ENCODE results near the gene PPP2R2B. TPM values are rescaled to one million over a fixed set of nuclear protein-coding genes. Genes with fewer than 3 reads are reported as not detected.
"Not testable (repeated sequence)": the region's sequence is repeated elsewhere in the genome, so short reads cannot be mapped to it uniquely, and the experiment has no call there.

PPP2R2B gene
- total RNA-seq, 1 experiment from 2014 or later = 14.0 TPM

DNA sequence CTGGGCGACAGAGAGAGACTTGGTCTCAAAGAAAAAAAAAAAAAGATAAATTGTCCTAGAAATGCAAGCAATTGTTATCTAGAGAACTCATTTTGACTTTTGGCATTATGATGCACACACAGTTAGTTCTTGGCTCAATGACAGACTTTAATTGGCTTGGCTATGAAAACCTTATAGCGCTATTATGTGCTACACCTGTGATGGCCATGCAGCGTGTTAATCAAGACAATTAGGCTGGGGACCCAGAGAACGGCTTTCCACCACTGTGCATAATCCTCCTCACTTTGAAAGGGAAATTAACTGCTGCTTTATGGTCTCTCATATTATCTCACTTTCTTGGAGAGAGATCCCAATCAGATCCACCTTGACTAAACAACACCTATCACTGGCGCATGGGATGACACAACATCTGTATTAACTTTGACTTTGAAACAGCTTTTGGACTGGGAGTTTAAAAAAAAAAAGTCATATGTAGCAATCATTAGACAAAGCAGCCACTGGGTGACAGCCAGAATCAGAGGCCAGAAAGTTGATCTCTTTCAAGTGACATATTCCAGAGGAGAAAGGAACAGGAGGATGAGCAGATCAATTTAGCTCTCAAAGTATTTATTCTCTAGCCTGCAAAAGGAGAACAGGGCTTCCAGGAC, 132.5 kb downstream of the PPP2R2B start:
- DNase-seq (ENCODE audit: low spot score) = no peak

DNA sequence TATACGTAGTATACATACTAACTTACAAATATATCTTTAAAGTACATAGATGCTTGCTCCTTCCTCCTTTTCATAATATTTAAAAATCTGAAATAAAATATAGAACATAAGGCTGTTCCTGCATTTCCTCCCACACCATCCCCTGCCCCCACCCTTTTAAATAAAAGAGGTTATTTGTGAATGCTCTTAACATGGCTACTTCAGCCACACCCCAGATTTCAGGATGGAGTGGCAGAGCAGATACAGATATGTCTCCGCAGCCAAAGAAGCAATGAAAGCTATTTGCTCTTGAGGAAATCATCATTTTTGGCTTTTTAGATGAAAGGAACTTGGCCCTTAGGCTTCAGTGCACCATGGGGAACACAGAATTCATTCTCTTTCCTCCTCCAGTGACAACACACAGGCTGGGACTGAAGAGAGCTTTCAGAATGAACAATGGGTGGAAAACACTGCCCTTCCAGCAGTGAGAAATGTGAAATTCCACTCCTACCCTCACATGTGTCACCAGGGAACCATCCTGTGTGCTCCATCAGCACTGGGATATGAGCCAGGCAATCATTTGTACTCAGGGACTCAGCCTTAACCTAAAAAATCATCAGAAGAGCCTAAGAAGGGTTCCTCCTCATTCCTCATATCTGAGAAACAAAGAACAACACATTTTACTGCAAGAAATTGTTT, 134.3 kb downstream of the PPP2R2B start:
- peak; percentile 49 for DNase-seq (ENCODE audit: low spot score)

DNA sequence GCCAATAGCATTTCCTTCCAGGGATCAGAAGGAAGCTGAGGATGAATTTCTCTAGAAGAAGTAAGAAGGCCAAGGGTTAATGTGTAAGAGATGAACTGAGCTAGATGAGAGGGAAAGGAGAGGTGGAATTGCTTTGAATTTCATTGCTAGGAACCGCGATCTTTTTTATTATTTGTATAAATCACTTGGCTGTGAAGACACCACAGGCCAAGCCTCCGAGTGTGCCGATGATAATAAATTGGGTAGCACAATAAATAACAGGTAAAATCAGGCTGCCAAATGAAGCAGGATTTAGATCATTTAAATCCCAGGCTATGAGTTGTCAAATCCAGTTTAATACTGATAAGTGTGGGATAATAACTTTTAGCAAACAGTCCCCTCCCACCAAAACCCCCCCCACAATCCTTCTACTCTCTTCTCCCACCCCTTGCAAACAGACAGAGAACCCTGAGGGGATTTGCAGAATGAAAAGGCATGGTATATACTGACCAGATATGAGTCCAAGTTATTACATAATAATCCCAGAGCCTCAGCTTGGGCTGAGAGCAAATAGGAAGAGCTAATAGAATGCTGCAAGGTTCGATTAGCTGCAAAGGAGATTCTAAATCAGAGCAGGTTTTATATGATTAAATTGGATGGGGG, 143.5 kb downstream of the PPP2R2B start:
- no peak for DNase-seq (ENCODE audit: low spot score)

DNA sequence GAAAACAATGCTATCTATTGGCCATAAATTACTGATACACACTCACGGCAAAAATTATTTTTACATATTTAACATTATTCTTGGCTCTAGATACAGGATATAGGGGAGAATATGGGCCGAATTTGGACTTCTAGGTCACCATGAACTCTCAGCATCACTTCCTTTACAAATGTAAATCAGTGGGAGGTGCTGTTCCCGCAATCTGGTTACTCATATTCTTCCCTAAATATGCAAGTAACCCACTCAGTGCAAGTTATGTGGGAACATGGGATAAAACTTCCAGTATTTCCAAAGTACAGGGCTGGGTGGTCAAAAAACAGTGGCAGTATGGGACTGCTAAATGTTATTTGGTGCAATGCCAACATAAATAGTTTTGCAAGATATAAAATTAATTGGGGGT, 145.6 kb downstream of the PPP2R2B start:
- DNase-seq (ENCODE audit: low spot score) = peak; percentile 53

DNA sequence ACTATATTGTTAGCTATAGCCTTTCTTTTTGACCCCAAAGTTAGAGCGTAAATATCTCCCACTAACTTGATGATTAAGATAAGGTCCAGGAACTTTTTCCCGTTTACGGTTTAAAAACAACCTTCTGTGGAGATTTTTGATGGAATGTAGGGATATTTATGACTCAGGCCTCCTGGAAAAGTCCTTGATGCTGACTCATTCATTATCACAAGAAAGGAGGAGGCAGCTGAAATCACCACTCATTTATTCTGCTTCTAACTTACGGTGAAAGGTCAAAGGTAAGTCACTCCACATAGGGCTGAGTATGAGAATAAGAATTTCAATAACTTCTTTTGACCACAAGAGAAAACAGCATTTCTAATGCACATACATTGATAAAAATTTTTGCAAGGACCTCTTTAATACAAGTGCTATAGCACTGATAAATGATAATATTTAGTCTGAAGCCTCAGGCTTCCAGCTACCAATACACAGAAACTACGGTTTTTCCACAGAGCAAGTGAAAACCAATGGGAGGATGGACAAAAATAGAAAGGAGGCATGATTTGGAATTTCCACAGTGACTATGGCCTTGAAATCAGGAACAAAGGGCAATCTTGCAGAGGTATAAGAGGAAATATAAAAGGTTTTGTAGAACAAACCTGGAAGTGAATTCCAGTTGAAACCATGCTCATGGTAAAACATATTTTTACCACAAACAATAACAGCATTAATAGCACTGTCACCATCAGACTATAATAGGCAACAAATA, 146.5 kb downstream of the PPP2R2B start:
- peak; percentile 99 for DNase-seq (ENCODE audit: low spot score)

DNA sequence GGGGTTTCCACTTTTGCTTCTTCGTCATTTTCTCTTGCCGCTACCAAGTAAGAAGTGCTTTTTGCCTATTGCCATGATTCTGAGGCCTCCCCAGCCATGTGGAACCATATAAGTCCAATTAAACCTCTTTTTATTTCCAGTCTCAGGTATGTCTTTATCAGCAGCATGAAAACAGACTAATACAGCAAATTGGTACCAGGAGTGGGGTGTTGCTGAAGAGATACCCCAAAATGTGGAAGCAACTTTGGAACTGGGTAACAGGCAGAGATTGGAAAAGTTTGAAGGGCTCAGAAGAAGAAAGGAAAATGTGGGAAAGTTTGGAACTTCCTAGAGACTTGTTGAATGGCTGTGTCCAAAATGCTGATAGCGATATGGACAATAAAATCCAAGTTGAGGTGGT, 149.8 kb downstream of the PPP2R2B start:
- not testable (repeated sequence) for DNase-seq (ENCODE audit: low spot score)

DNA sequence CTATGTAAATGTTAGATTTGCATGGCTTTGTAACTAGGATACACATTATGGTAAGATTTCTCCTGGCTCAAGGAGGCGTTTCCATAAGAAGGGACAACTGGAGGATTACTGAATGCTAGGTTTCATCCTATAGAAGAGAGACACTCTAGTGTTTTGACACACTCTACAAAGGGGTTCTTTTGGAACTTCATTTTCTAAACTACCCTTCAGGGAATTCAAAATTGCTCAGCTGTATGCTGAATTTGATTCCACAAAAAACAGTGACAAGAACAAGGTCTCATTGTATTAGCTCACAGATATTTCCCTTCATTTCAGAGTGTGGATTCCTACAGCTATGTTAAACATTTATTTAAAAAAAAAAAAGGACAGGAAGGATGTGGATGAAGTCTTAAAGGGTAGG, 151.7 kb downstream of the PPP2R2B start:
- no peak for DNase-seq (ENCODE audit: low spot score)

DNA sequence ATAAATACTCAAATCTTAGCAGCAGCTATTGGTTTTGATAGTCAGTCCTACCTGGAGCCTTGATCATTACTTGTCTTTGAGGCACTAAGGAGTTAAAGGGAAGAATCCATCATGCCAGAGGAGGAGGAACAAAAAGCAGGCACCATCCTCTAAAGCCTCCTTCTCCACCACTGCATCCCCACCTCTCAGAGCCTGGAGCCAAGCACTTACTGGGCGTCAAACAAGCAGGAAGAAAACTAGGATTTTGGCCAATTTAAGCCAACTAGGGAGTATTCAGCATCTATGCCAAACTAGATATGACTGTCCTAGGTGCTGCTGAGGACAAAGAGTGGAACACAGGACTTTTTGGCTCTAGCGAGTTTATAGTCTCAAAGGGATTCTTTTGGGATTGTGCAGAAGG, 152.5 kb downstream of the PPP2R2B start:
- no peak for DNase-seq (ENCODE audit: low spot score)

DNA sequence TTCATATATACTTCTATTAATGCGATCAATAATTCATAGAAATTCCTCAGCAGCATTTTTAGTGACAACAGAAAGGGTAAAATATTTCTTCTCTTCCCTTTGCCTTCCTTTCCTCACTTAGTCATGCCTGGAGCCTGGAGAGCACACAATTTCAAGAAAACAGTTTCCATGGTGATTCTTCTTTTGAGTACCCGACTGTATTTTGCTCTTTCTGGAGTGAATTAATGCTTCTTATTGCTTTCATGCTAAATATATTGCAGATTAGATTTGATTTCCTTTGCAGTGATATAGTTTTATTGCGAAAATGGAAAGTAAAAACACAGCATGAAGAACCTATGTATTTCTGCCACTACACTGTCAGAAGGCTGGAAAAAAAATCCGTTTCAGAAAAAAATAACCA, 153.5 kb downstream of the PPP2R2B start:
- DNase-seq (ENCODE audit: low spot score) = no peak

DNA sequence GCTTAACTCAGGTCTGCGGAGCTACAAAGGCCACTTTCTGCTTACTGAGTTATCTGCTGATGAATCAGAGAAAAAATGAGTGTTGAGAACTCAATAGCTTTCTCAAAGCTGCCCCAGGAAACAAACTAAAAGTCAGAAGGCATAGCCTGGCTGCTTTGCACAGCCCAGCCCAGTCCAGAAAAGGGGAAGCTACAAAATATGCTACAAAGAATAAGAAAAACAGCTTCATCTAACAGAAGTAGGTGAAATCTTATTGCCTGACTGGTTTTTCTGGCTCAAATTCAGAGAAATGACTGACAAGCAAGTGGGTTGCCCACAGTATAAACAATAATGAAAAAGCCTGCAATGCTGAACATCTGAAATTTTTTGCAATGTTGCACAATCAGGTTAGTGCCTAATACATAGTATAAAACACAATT, 156.2 kb downstream of the PPP2R2B start:
- DNase-seq (ENCODE audit: low spot score) = no peak

DNA sequence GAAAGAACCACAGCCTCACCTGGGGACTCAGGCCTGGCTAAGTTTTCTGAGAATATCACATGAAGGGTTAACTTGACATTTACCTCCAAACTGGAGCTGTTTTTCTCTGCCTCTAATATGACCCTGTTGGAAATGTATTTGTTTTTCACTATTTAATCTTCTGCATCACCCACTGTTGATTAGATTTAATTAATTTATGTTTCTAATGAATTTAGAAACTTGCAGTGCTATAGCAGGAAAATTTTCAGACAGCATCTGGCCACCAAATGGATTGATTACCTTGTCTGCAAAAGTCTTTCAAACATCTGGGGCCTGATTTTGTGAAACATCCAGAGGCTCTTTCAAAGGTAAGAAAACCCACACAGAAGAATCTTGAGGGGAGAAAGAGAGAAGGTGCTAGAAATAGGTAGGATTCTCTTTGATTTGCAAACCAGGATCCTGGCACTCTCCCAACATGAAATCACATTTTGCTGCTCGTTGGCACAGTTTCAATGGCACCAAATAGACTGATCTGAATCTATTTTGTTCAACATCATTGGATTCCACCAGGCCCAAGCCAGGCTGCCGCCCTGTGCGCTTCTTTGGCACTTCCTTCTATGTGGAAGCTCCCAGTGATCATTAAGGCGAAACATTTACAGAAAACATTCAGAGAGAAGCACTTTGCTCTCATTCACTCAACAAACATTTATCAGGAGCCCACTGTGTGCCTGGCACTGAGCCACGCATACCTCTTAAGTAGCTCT, 157.3 kb downstream of the PPP2R2B start:
- no peak for DNase-seq (ENCODE audit: low spot score)

DNA sequence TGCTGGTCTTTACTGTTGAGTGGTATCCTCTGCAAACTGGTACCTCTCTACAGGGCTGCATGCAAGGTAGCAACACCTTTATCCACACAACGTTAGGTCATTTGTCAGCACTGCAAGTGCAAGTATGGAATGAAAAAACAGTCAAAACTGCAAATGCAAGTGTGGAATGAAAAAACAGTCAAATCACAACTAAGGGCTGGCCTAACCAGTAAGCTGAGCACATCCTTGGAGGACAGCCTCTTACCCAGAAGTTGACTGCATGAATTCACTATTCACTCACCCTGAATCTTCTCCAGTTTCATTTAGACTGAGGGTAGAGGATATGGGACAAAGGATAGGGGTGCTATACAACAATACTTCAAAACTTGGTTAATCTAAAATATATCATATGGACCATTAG, 158.4 kb downstream of the PPP2R2B start:
- DNase-seq (ENCODE audit: low spot score) = no peak

DNA sequence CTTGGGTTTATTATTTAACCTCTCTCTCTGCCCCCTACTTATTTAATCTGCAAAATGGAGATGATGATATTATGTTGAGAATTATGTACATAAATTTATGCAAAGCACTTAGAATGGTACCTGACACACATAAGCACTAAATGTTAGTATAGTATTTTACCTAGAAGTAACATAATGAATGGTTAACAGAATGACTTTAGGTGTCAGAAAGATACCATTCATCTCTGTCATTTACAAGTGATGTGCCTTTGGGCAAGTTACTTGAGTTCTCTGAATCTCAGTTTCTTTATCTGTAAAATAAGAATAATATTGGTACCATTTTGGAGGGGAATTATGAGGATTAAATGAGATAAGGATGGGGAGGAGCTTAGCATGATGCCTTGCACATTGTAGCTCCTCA, 159.4 kb downstream of the PPP2R2B start:
- no peak for DNase-seq (ENCODE audit: low spot score)

DNA sequence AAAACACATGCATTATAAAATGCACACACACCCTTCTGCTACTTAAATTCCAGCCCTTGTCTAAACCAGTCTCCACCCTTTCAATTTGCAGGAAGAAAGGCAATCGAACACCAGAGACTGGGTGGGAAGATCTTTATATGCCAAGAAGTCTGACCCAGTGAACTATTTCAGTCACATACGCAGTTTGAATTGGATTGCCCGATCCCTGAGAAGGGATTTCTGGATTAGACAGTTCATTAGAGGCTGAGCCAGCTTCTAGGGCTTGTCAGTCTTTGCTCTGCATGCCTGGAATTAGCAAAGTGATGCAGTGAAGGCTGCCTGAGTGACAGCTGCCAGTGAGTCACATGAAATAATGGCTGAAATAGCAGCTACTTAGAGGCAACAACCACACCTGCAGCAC, 159.9 kb downstream of the PPP2R2B start:
- no peak for DNase-seq (ENCODE audit: low spot score)

DNA sequence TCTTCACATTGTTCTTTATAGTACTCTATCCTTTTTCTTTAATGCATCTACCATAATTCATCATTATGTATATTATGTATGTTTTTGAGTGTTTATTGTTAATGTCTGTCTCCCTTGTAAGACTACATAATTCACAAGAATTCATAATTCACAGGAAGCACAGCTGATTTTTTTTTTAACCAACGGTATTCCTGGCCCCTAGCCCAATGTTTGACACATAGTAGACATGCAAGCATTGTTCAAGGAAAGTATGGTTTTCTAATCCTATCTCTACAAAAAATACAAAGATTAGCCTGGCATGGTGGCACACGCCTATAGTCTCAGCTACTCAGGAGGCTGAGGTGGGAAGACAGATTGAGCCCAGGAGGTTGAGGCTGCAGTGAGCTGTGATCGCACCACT, 160.6 kb downstream of the PPP2R2B start:
- no peak for DNase-seq (ENCODE audit: low spot score)

DNA sequence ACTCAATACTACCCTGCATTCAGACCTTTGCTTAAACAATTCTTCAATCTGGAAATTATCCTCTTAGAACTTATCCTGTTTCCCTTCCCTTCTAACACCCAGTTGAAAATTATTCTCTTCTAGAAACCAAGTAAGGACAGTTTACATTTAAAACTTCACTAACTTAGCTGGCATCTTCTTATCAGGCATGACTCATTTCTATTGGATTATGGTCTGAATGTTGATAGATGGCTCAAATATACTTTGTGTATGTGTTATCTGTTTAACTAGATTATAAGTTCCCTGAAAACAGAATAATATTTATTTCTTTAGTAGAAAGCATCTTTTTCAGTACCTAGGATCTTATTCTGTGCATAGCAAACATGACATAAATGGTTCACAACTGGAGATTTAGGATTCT, 161.9 kb downstream of the PPP2R2B start:
- DNase-seq (ENCODE audit: low spot score) = peak; percentile 65

DNA sequence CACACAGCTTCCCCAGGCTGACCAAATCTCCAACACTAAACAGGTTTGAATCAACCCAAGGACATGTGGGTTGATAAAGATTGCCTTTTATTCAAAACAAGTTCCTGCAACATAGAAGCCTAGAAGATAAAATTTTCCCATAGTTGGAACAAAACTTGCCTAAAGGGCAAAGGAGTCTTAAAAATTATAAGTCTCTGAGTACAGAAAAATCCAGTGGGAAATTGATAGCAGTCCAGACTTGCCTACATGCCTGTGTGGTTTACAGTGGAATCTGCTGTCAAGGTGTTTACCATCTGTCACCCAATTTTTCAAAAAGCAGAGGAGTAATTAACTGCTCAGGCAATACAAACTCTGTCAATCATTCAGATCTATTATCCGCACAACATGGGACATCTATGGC, 168.2 kb downstream of the PPP2R2B start:
- DNase-seq (ENCODE audit: low spot score) = no peak

DNA sequence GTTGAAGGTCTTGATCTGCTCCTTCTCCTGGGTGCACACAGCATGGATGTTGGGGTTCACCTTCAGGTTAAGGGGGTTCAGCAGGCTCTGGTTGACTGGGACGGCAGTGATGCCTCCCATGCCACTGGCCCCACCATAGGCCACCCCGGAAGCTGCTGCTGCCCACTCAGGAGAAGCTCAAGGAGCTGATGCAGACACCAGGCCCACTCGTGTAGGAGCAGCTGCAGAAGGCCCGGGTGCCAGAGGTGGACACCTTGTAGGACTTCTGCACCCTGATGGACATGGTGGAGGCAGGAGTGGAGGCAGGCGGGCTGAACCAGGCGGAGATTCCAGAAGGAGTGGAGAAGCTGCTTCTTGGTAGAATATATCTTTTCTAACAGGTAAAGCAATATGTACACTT, 171.2 kb downstream of the PPP2R2B start:
- no peak for DNase-seq (ENCODE audit: low spot score)

DNA sequence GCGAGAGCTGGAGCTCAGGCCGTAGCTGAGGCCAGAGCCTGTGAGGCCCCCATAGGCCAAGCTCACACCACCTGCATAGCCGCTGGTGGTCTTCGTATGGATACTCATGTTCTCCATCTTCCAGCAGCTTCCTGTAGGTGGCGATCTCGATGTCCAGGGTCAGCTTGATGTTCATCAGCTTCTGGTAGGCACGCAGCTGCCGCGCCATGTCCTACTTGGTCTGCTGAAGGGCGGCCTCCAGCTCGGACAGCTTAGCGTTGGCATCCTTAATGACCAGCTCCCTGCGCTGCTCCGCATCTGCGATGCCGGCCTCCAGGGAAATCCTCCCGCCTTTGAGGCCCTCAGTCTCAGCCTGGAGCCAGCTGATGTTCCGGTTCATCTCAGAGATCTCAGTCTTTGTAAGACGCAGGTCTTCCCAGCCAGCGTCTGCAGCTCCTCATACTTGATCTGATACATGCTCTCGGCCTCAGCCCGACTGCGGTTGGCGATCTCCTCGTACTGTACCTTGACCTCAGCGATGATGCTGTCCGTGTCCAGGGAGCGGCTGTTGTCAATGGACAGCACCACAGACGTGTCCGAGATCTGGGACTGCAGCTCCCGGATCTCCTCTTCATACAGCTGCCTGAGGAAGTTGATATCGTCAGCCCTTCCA, 172.1 kb downstream of the PPP2R2B start:
- no peak for DNase-seq (ENCODE audit: low spot score)

DNA sequence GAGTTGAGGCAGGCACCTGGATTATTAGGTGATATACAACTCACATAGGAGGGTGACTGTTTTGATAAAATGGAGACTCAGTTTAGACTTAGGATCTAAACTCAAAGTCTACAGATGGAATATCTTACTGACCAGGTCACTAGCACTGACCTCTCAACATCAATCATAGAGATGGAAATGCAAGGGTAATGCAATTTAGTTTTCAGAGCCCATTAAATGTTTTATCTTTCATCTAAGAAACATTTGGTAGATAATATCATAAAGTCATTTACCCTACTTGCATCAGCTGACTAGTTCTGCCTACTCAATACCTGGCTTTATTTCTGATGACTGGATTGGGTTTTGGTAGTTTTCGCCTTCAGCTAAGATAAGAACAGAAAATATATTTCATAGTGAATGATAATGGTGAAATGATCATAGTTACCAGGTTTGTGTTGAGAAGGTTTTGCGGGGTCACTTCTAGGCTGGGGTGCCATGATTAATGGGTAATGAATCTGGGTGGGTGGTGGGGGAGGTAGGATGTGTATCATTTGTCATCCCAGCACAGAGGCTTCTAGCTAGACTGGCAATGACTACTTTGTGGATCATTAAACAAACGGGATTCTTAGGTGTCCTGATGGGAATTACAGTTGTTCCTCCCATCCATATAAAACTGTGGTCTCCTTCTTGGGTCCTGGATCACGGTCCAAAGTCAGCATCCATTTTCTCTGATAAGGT, 173.4 kb downstream of the PPP2R2B start:
- DNase-seq (ENCODE audit: low spot score) = no peak

DNA sequence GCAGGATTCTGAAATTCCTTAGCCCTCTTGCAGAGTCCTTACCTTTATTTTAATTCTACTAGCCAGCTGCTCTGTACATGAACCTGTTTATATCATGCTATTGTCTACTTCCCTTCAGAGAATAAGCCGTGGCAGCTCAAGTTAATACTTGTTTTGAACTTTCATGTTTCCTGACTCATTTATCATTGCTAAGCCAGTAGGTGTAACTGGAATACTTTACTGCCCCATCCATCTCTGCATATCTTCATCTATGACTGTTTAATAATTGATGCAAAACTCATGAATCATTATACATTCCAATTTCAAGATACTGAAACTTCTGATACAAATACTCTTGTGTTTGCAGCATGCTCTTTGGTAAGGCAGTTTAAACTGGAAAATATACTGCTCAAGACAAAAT, 174.7 kb downstream of the PPP2R2B start:
- DNase-seq (ENCODE audit: low spot score) = no peak

Data from A172 (cell line).